NCI-H510A (cell line): ENCODE data around the gene PHLPP1.
A peak's percentile ranks its signal among the peaks of the same experiment; 100 is the strongest.

Experiments used
- DNase-seq: peaks from one replicate; lab custom pipeline; 2025; lab: John Stamatoyannopoulos, UW

The PHLPP1 gene

GRCh38 chr18:63005306-63005705 is 290.0 kb downstream of the PHLPP1 start:
- DNase-seq = no peak

GRCh38 chr18:63007231-63007630 is 291.9 kb downstream of the PHLPP1 start:
- DNase-seq = no peak

DNA sequence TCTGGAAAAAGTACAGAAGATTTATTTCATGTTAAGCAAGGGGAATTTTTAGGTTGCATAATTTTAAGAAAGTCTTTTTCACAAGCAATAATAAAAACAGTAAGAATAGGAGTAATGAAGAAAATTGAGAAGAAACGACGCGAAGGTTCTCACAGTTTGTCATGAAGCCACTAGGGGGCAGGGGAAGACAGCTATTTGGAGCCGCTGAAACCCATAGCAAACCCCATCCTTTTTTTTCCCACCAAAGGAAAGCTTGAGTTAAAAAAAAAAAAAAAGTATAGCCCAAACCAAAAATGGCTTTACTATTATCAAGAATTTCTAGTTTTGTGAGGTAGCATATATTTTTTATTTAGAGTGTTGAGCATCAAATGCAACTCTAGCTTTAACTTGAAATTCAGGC is 300.9 kb downstream of the PHLPP1 start:
- DNase-seq = peak; percentile 55

DNA sequence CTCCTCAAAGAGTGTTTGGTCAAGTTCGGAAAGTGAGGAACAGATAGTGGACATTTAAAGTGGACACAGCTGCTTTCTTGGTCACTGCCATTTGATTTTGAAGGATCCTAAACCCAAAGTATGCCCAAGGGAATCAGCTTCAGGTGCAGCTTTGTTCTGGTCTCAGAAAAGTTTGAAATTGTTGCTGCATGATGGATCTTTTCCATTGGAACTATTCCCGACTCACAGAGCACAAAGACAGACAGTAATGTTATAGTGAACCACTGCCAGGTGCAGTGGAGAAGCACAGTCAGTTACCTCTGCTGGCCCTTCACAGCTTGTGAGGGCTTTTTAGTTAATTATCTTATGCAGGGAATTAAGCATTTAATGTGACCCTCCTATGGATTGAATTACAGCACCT is 301.7 kb downstream of the PHLPP1 start:
- DNase-seq = no peak

- no peak for DNase-seq
These were observed 302.6 kb downstream of the PHLPP1 start for GRCh38 chr18:63017977-63018376.

GRCh38 chr18:63022429-63023022 is 307.2 kb downstream of the PHLPP1 start:
- DNase-seq = no peak

DNA sequence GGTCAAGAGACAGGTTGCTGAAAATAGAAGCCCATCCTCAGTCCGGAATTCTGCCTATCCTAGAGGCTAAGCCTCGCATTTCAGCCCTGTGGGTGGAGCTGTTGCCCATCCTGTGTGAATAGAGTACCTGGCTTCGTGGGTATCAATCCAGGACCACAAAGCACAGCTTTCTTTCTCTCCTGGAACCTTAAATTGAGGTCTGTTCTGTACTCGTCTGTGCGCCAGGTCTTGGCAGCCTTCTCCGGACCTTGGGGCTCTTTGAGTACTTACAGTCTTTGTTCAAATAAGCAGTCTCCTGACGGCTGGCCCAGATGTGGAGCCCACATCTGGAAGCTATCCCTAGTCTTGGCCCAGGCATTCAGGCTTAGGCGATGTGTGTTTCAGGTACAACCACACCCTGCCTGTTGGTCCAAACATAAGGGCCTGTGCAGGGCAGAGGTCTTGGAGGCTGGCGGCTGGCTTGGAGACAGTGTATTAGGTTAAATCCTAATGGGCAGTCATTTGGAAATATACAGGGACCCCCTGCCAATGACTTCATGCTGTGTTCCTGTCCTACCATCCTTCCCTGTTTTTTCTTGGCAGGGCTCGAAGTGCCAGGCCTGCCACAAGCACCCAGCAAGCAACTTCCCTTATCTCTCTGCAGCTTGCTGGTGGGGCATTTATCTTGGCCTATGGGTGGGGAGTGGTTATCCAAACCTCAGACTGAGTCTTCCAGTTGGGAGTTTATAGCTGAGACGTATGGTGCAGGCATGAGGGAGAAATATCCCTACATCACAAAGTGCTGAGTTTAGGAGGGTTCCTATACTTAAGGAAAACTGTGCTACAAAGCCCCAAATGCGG is 310.1 kb downstream of the PHLPP1 start:
- peak; percentile 28 for DNase-seq

- DNase-seq = no peak
These were observed 313.0 kb downstream of the PHLPP1 start for GRCh38 chr18:63028380-63028779.
